Tibial nerve (tissue), 4 donors: ENCODE results near the gene CAPN11.

ENCODE experiments used
- EP300 ChIP-seq, 2 donors: sonication (generic); formaldehyde crosslinking; IDR thresholded peaks; one replicate each; pipeline ENCODE4 v1.6.1; 2017; ENCODE audit warnings: antibody characterized with exemption in 2 of 2, mild to moderate bottlenecking in 1 of 2
- POLR2A ChIP-seq, 2 donors: fragments of 450-650 bp; IDR thresholded peaks; one replicate each; pipeline ENCODE4 v1.6.1; 2017; ENCODE audit warnings: antibody characterized with exemption in 2 of 2, mild to moderate bottlenecking in 2 of 2, moderate library complexity in 2 of 2
- TF ChIP-seq, protein P1 (sequence below), 5 experiments: fragments of 200-600 bp in 3 of 5; fragments of 450-650 bp in 2 of 5; sonication (generic) in 3 of 5; IDR thresholded peaks; one replicate each; pipeline ENCODE4 v1.5.1; 2016 to 2019; ENCODE audit warnings: antibody characterized with exemption in 5 of 5, mild to moderate bottlenecking in 3 of 5, moderate library complexity in 2 of 5

DNA sequence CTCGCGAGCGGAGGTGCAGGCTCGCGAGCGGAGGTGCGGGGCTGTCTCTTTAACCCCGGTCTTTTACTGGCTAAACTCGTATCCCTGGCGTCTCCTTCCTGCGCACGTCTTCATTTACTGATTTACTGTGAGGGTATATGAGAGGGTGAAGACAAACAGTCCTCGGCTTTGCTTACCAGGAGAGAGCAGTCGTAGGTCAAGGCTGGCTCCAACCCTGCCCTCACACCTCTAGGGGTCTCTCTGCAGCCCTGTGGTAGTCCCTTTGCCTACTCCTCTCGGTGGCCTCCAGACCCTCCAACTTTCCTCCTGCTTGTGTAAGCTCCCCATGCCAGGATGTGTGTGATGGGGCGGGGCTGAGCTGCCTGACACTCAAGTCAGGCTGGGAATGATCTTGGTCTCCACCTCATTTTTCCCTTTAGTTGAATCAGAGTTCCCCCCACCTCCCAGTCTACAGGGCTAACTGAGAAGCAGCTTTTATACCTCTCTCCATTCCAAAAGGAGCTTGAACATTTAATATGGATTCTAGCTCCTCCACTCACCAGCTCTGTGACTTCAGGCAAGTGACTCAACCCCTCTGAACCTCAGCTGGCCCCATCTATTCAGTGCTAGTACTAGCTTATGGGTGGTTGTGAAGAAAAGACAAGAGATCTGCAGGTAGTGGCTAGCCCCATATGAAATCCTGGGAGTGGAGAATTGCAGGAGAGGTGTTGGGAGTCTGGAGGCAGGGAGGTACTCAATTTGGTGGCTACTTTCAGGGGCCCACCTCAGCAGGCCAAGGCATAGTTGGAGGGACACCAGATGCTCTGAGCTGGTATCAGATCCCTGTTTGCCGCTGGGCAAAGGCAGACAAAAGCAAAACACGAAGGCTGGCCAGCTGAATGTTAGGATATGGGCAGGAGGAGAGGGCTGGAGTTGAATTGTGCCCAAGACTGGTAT lies 65.7 kb downstream of the CAPN11 start:
- TF ChIP-seq, protein P1, sequence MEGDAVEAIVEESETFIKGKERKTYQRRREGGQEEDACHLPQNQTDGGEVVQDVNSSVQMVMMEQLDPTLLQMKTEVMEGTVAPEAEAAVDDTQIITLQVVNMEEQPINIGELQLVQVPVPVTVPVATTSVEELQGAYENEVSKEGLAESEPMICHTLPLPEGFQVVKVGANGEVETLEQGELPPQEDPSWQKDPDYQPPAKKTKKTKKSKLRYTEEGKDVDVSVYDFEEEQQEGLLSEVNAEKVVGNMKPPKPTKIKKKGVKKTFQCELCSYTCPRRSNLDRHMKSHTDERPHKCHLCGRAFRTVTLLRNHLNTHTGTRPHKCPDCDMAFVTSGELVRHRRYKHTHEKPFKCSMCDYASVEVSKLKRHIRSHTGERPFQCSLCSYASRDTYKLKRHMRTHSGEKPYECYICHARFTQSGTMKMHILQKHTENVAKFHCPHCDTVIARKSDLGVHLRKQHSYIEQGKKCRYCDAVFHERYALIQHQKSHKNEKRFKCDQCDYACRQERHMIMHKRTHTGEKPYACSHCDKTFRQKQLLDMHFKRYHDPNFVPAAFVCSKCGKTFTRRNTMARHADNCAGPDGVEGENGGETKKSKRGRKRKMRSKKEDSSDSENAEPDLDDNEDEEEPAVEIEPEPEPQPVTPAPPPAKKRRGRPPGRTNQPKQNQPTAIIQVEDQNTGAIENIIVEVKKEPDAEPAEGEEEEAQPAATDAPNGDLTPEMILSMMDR (IDR thresholded peaks at IDR 0.05), result peak in 1 of 5 experiments; percentile 2
- TF ChIP-seq POLR2A (IDR thresholded peaks at IDR 0.05) (no peak), EP300 (IDR thresholded peaks at IDR 0.05) (no peak)
